SK-N-SH (cell line): Measurements from ENCODE around the gene XXYLT1. TPM values are rescaled to one million over a fixed set of nuclear protein-coding genes. Genes with fewer than 3 reads are reported as not detected.
A peak's percentile ranks its signal among the peaks of the same experiment; 100 is the strongest.

ENCODE experiments used
- CTCF ChIA-PET: fragments of 300-600, 350-600 bp; formaldehyde crosslinking; extraction: SDS; loops from one replicate; lab custom pipeline; 2021; lab: Yijun Ruan, JAX
- POLR2A ChIA-PET: fragments of 350-600 bp; sonication (Branson Sonifier 250); formaldehyde crosslinking; extraction: SDS; loops from one replicate; lab custom pipeline; 2020; ENCODE audit warnings: antibody characterized with exemption, inconsistent platforms; lab: Yijun Ruan, JAX
- DNase-seq: peaks from one replicate; pipeline ENCODE4 v3.0.0; 2012
- H2AFZ ChIP-seq: fragments of 200-600 bp; sonication (generic); 2 replicates; pipeline ENCODE4 v1.8.1; 2016; ENCODE audit warnings: antibody characterized with exemption, mild to moderate bottlenecking, low read depth
- H3F3A ChIP-seq: fragments of 200-600 bp; sonication (generic); replicated peaks from 2 replicates; pipeline ENCODE3; 2016; ENCODE audit warnings: antibody characterized with exemption, mild to moderate bottlenecking; ENCODE audit not compliant: insufficient read depth
- H3K27ac ChIP-seq, 2 experiments: fragments of 200-500 bp in 1 of 2; fragments of 200-600 bp in 1 of 2; sonication (Bioruptor generic) in 1 of 2; sonication (generic), shearing (Covaris generic) in 1 of 2; 2 replicates each; pipeline versions ENCODE4 v1.5.1 to v1.6.1; 2014 to 2016; ENCODE audit warnings: low read depth in 2 of 2, inconsistent platforms in 1 of 2, low read length in 1 of 2, mild to moderate bottlenecking in 1 of 2, mixed read lengths in 1 of 2
- H3K27me3 ChIP-seq: fragments of 200-600 bp; sonication (generic), shearing (Covaris generic); 2 replicates; pipeline ENCODE4 v1.6.1; 2016; ENCODE audit warnings: mixed run types; ENCODE audit not compliant: insufficient read depth
- H3K36me3 ChIP-seq, 2 experiments: fragments of 200-500 bp in 1 of 2; fragments of 200-600 bp in 1 of 2; sonication (Bioruptor generic) in 1 of 2; sonication (generic) in 1 of 2; replicated peaks in 1 of 2; 2 replicates each; pipeline versions ENCODE3 to v1.5.1; 2014 to 2016; ENCODE audit warnings: low read length in 1 of 2, mild to moderate bottlenecking in 1 of 2; ENCODE audit not compliant: insufficient read depth in 2 of 2, control insufficient read depth in 1 of 2
- H3K4me1 ChIP-seq, 2 experiments: fragments of 200-500 bp in 1 of 2; fragments of 200-600 bp in 1 of 2; sonication (Bioruptor generic) in 1 of 2; sonication (generic), shearing (Covaris generic) in 1 of 2; 2 replicates each; pipeline versions ENCODE4 v1.5.1 to v1.6.1; 2014 to 2016; ENCODE audit warnings: low read depth in 1 of 2, low read length in 1 of 2, mixed run types in 1 of 2; ENCODE audit not compliant: insufficient read depth in 2 of 2, control insufficient read depth in 1 of 2
- H3K4me2 ChIP-seq: fragments of 200-600 bp; sonication (generic), shearing (Covaris generic); 2 replicates; pipeline ENCODE4 v1.6.1; 2017; ENCODE audit warnings: mixed run types
- H3K4me3 ChIP-seq, 2 experiments: fragments of 200-500 bp in 1 of 2; fragments of 200-600 bp in 1 of 2; sonication (Bioruptor generic) in 1 of 2; sonication (generic), shearing (Covaris generic) in 1 of 2; 2 replicates each; pipeline versions ENCODE4 v1.5.1 to v1.8.1; 2014 to 2016; ENCODE audit warnings: low read depth in 2 of 2, inconsistent platforms in 1 of 2, low read length in 1 of 2, mild to moderate bottlenecking in 1 of 2, mixed read lengths in 1 of 2, moderate library complexity in 1 of 2
- H3K79me2 ChIP-seq: fragments of 200-600 bp; sonication (generic); 2 replicates; pipeline ENCODE4 v1.8.1; 2017; ENCODE audit warnings: mild to moderate bottlenecking; ENCODE audit not compliant: insufficient read depth
- H3K9ac ChIP-seq: fragments of 200-600 bp; sonication (generic); 2 replicates; pipeline ENCODE4 v1.6.1; 2017; ENCODE audit warnings: mixed run types
- H3K9me2 ChIP-seq: fragments of 200-600 bp; sonication (generic); 2 replicates; pipeline ENCODE4 v1.6.1; 2017; ENCODE audit warnings: mixed run types
- H3K9me3 ChIP-seq: fragments of 200-600 bp; sonication (generic); 2 replicates; pipeline ENCODE4 v1.6.1; 2017; ENCODE audit warnings: mixed run types, mild to moderate bottlenecking, moderate library complexity
- H4K20me1 ChIP-seq: fragments of 200-600 bp; sonication (generic); 2 replicates; pipeline ENCODE4 v1.6.1; 2017; ENCODE audit warnings: mild to moderate bottlenecking, mixed run types; ENCODE audit not compliant: insufficient read depth
- EP300 ChIP-seq, 2 experiments: IDR thresholded peaks; 2 replicates each; pipeline versions ENCODE4 v1.4.0 to v1.6.1; 2012; ENCODE audit warnings: borderline replicate concordance in 1 of 2, low read depth in 1 of 2, low read length in 1 of 2
- FOSL2 ChIP-seq: IDR thresholded peaks from 2 replicates; pipeline ENCODE4 v1.4.0; 2012; ENCODE audit warnings: low read depth, mild to moderate bottlenecking, moderate library complexity, borderline replicate concordance
- GATA2 ChIP-seq: sonication (generic); formaldehyde crosslinking; IDR thresholded peaks from 2 replicates; pipeline ENCODE4 v1.5.0; 2020; ENCODE audit warnings: mild to moderate bottlenecking, missing genetic modification reagents
- MXI1 ChIP-seq: IDR thresholded peaks from 2 replicates; pipeline ENCODE4 v1.6.1; 2012; ENCODE audit warnings: mild to moderate bottlenecking, low read depth, low read length, improper control_type of control experiment
- PBX3 ChIP-seq: IDR thresholded peaks from 2 replicates; pipeline ENCODE4; 2012
- POLR2AphosphoS5 ChIP-seq: IDR thresholded peaks from 2 replicates; pipeline ENCODE4 v1.6.1; 2012; ENCODE audit warnings: low read depth, low read length
- RAD21 ChIP-seq: IDR thresholded peaks from 2 replicates; pipeline ENCODE4 v1.6.1; 2012; ENCODE audit warnings: mild to moderate bottlenecking, low read length
- RXRA ChIP-seq: IDR thresholded peaks from 2 replicates; pipeline ENCODE4 v1.4.0; 2012; ENCODE audit warnings: low read depth, mild to moderate bottlenecking, borderline replicate concordance
- SIN3A ChIP-seq: IDR thresholded peaks from 2 replicates; pipeline ENCODE4 v1.6.1; 2012; ENCODE audit warnings: low read depth, mild to moderate bottlenecking, low read length, moderate library complexity, borderline replicate concordance
- SMC3 ChIP-seq: IDR thresholded peaks from 2 replicates; pipeline ENCODE4 v1.6.1; 2012; ENCODE audit warnings: low read depth, low read length, improper control_type of control experiment
- TAF1 ChIP-seq: IDR thresholded peaks from 2 replicates; pipeline ENCODE4 v1.6.1; 2012; ENCODE audit warnings: low read depth, mild to moderate bottlenecking, low read length, moderate library complexity, borderline replicate concordance
- TCF12 ChIP-seq: IDR thresholded peaks from 2 replicates; pipeline ENCODE4 v1.4.0; 2012
- TEAD4 ChIP-seq: IDR thresholded peaks from 2 replicates; pipeline ENCODE4 v1.4.0; 2012; ENCODE audit warnings: mild to moderate bottlenecking, borderline replicate concordance; ENCODE audit not compliant: insufficient read depth
- USF1 ChIP-seq: IDR thresholded peaks from 2 replicates; pipeline ENCODE4 v1.4.0; 2012; ENCODE audit warnings: low read depth, borderline replicate concordance
- WGBS: methylation state at CpG from one replicate; pipeline ENCODE4 v1.1.6; 2017; ENCODE audit warnings: low lambda C conversion rate; 5-methylcytosine and 5-hydroxymethylcytosine counted together
- polyA plus RNA-seq, 3 experiments: library from polyadenylated mRNA; depleted of rRNA; stranded (reverse); fragments of >200 nt; gene quantifications; 2 replicates each; pipeline ENCODE4 v1.2.3, GENCODE V29; 2012
- TF ChIP-seq, protein P1 (sequence below): fragments of 200-600 bp; sonication (generic); IDR thresholded peaks from 2 replicates; pipeline ENCODE4 v1.6.1; 2017; ENCODE audit warnings: antibody characterized with exemption, mild to moderate bottlenecking, moderate library complexity
- TF ChIP-seq, protein P2 (sequence below): fragments of 150-350 bp; IDR thresholded peaks from 2 replicates; pipeline ENCODE4 v1.6.1; 2016; ENCODE audit warnings: mild to moderate bottlenecking, low read depth, low read length

XXYLT1 gene
- polyA plus RNA-seq, 1 of the 3 experiments (the other 2 are of a cell fraction), result 22.6 TPM

- no peak for TF ChIP-seq EP300 (IDR thresholded peaks at IDR 0.05; ENCODE audit: borderline replicate concordance in 1 of 2, low read depth in 1 of 2, low read length in 1 of 2)
- no peak for TF ChIP-seq GATA2 (CRISPR knock-in tag)
Observed at GRCh38 chr3:195118671-195119070, 152.3 kb downstream of the XXYLT1 start (continued).

GRCh38 chr3:195117978-195118581, 152.9 kb downstream of the XXYLT1 start:
- Histone ChIP-seq H3K27ac (no peak overlapping the region), H3F3A (no peaks in the 10 kb centered on the region), H3K4me1 (peaks cover 5 to 14% of the 10 kb centered on the region in 2 experiments; a peak in 1 of 4 replicates), H3K36me3 (no peaks in the 10 kb centered on the region), H2AFZ (no peak overlapping the region), H4K20me1 (no peaks in the 10 kb centered on the region), H3K9me3 (no peaks in the 10 kb centered on the region), H3K9me2 (no peaks in the 10 kb centered on the region), H3K79me2 (no peaks in the 10 kb centered on the region), H3K4me3 (no peak overlapping the region), H3K27me3 (no peaks in the 10 kb centered on the region), H3K4me2 (no peak overlapping the region), H3K9ac (no peak overlapping the region)
- CTCF ChIA-PET, result interaction anchor here (1.1 to 8.5 kb wide), 4 partner anchors 12 to 436 kb away, joined by 3 to 41 read pairs (median 12); no protein-coding TSS in a partner anchor
- DNase-seq, result no peak
- WGBS, result 71% methylated on average over 7 of the region's 10 CpGs
- no peak for TF ChIP-seq RAD21
- TF ChIP-seq SIN3A, result no peak
- TF ChIP-seq, protein P1, sequence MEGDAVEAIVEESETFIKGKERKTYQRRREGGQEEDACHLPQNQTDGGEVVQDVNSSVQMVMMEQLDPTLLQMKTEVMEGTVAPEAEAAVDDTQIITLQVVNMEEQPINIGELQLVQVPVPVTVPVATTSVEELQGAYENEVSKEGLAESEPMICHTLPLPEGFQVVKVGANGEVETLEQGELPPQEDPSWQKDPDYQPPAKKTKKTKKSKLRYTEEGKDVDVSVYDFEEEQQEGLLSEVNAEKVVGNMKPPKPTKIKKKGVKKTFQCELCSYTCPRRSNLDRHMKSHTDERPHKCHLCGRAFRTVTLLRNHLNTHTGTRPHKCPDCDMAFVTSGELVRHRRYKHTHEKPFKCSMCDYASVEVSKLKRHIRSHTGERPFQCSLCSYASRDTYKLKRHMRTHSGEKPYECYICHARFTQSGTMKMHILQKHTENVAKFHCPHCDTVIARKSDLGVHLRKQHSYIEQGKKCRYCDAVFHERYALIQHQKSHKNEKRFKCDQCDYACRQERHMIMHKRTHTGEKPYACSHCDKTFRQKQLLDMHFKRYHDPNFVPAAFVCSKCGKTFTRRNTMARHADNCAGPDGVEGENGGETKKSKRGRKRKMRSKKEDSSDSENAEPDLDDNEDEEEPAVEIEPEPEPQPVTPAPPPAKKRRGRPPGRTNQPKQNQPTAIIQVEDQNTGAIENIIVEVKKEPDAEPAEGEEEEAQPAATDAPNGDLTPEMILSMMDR, result peak; percentile 27; the same call in 1 of the 2 replicates
- no peak for TF ChIP-seq FOSL2
- TF ChIP-seq SMC3, result no peak
- POLR2A ChIA-PET, result no interaction called here

DNA sequence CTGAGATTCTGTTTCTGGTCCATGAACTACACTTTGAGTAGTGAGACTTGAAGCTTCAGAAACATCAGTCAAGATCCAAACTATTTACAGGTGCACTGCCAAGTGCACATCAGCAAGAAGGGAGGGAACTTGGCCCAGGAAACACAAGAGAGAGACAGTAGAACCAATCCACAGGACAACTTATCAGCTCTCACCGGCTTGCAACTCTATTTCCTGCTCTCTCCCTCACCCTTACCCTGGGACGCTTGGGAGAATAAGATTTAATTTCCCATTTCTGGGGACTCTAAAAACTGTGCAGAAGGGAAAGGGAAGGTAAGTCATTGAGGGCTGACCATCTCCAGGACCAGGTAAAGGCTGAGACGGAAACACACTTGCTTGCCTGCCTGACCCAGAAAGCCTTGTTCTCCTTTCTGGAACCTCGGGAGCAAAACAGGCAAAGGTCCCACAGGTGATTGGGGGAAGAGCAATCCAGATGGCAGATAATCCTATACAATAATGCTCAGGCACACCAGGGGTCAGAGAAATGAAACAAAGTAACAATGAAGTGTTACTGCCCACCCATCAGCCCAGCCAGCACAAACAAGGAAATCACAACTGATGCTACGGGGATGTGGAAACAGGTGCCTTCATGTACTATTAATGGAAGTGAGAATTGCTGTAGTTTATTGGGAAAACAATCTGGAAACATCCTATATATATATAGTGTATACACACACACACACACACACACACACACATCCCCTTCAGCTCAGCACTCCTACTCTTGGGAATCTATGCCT, 154.4 kb downstream of the XXYLT1 start:
- Histone ChIP-seq H3K79me2 (no peaks in the 10 kb centered on the region), H3K4me2 (no peak overlapping the region), H2AFZ (no peak overlapping the region), H3K9ac (no peak overlapping the region), H3K9me3 (no peaks in the 10 kb centered on the region), H4K20me1 (no peaks in the 10 kb centered on the region), H3K27me3 (no peaks in the 10 kb centered on the region), H3K27ac (no peak overlapping the region), H3K4me3 (no peak overlapping the region), H3K4me1 (peaks cover 5 to 11% of the 10 kb centered on the region in 2 experiments; a peak in 1 of 4 replicates), H3K9me2 (no peaks in the 10 kb centered on the region), H3K36me3 (no peaks in the 10 kb centered on the region), H3F3A (no peaks in the 10 kb centered on the region)
- whole genome bisulfite sequencing, result 89% methylated on average over 5 of the region's 5 CpGs
- ChIA-PET POLR2A (interaction anchor here (0.5 kb wide), 1 partner anchor 426 kb away, joined by 3 read pairs; no protein-coding TSS in a partner anchor), CTCF (interaction anchor here (1.3 to 3.0 kb wide), 3 partner anchors 10 to 434 kb away, joined by 3 to 27 read pairs (median 6); no protein-coding TSS in a partner anchor)
- DNase-seq, result no peak
- TF ChIP-seq MXI1, result no peak
- TF ChIP-seq TEAD4, result no peak
- no peak for TF ChIP-seq POLR2AphosphoS5
- TF ChIP-seq FOSL2, result no peak
- TF ChIP-seq USF1, result no peak
- TF ChIP-seq RXRA, result no peak
- TF ChIP-seq, protein P2, sequence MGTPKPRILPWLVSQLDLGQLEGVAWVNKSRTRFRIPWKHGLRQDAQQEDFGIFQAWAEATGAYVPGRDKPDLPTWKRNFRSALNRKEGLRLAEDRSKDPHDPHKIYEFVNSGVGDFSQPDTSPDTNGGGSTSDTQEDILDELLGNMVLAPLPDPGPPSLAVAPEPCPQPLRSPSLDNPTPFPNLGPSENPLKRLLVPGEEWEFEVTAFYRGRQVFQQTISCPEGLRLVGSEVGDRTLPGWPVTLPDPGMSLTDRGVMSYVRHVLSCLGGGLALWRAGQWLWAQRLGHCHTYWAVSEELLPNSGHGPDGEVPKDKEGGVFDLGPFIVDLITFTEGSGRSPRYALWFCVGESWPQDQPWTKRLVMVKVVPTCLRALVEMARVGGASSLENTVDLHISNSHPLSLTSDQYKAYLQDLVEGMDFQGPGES, result no peak
- TF ChIP-seq PBX3, result no peak
- TF ChIP-seq TAF1, result no peak
- no peak for TF ChIP-seq TCF12
- TF ChIP-seq, protein P1, result no peak
